HTR-8/SVneo (cell line): ENCODE data around the gene DDX41.
A peak's percentile ranks its signal among the peaks of the same experiment; 100 is the strongest.

ENCODE experiments used
- DNase-seq: peaks from one replicate; pipeline ENCODE4 v3.0.0; 2011; ENCODE audit warnings: low spot score, mixed read lengths; ENCODE audit not compliant: insufficient read length
- FAIRE-seq: peaks from 2 replicates; lab custom pipeline; 2011; peaks lifted over from hg19 to GRCh38; lab: Jason Lieb, UNC

Gene DDX41

GRCh38 chr5:177472460-177473442 is 44.0 kb downstream of the DDX41 start:
- FAIRE-seq (peak; percentile 65), DNase-seq (no peak)

- FAIRE-seq, result no peak
- DNase-seq, result no peak
Measured at GRCh38 chr5:177471610-177472356, 45.0 kb downstream of the DDX41 start.

- FAIRE-seq (no peak), DNase-seq (no peak)
Measured at GRCh38 chr5:177470759-177471536, 45.8 kb downstream of the DDX41 start.

- FAIRE-seq (no peak), DNase-seq (no peak)
Measured at GRCh38 chr5:177469750-177470525, 46.8 kb downstream of the DDX41 start.

GRCh38 chr5:177468685-177469628 is 47.8 kb downstream of the DDX41 start:
- DNase-seq, result no peak
- FAIRE-seq, result peak; percentile 4

GRCh38 chr5:177468329-177468684 is 48.5 kb downstream of the DDX41 start:
- no peak for FAIRE-seq
- no peak for DNase-seq

GRCh38 chr5:177467436-177467835 is 49.3 kb downstream of the DDX41 start:
- FAIRE-seq (no peak), DNase-seq (no peak)

GRCh38 chr5:177466861-177467260 is 49.9 kb downstream of the DDX41 start:
- FAIRE-seq (no peak), DNase-seq (no peak)

- no peak for DNase-seq
- FAIRE-seq, result no peak
Measured at GRCh38 chr5:177465044-177465443, 51.7 kb downstream of the DDX41 start.

GRCh38 chr5:177462021-177462670 is 54.6 kb downstream of the DDX41 start:
- DNase-seq, result no peak
- FAIRE-seq, result no peak
